Peyer's patch (tissue), 4 donors: Measurements from ENCODE around the gene KMO.

ENCODE experiments used
- POLR2A ChIP-seq, 2 donors: fragments of 450-650 bp; IDR thresholded peaks; one replicate each; pipeline ENCODE4 v1.5.1; 2017; ENCODE audit warnings: antibody characterized with exemption in 2 of 2, mild to moderate bottlenecking in 2 of 2, moderate library complexity in 2 of 2
- TF ChIP-seq, protein P1 (sequence below), 6 experiments: fragments of 450-650 bp in 4 of 6; fragments of 200-600 bp in 2 of 6; sonication (generic) in 1 of 6; IDR thresholded peaks; one replicate each; pipeline ENCODE4 v1.5.1; 2017 to 2019; ENCODE audit warnings: antibody characterized with exemption in 6 of 6, mild to moderate bottlenecking in 3 of 6, moderate library complexity in 1 of 6

- TF ChIP-seq POLR2A (IDR thresholded peaks at IDR 0.05) = no peak
- TF ChIP-seq, protein P1, sequence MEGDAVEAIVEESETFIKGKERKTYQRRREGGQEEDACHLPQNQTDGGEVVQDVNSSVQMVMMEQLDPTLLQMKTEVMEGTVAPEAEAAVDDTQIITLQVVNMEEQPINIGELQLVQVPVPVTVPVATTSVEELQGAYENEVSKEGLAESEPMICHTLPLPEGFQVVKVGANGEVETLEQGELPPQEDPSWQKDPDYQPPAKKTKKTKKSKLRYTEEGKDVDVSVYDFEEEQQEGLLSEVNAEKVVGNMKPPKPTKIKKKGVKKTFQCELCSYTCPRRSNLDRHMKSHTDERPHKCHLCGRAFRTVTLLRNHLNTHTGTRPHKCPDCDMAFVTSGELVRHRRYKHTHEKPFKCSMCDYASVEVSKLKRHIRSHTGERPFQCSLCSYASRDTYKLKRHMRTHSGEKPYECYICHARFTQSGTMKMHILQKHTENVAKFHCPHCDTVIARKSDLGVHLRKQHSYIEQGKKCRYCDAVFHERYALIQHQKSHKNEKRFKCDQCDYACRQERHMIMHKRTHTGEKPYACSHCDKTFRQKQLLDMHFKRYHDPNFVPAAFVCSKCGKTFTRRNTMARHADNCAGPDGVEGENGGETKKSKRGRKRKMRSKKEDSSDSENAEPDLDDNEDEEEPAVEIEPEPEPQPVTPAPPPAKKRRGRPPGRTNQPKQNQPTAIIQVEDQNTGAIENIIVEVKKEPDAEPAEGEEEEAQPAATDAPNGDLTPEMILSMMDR (IDR thresholded peaks at IDR 0.05) = no peak
These were observed 61.0 kb downstream of the KMO start for GRCh38 chr1:241593186-241593585.
